ENCODE data around the gene SLC25A52.

- no peak for TF ChIP-seq CTCF (IDR thresholded peaks at IDR 0.05)
- TF ChIP-seq ZFX (IDR thresholded peaks at IDR 0.05; ENCODE audit: borderline replicate concordance), result no peak
Measured at GRCh38 chr18:31798399-31798798, 37.7 kb upstream of the SLC25A52 start.

Measured in 22Rv1 (cell line).